ENCODE results near the gene TRIP4.

GRCh38 chr15:64474846-64475245 is 87.2 kb downstream of the TRIP4 start:
- TF ChIP-seq CTCF (IDR thresholded peaks at IDR 0.05), result no peak
- no peak for TF ChIP-seq POLR2A (IDR thresholded peaks at IDR 0.05)

Data from tibial nerve (tissue), 3 donors.